ENCODE results near the gene CLPTM1L.

The CLPTM1L gene

DNA sequence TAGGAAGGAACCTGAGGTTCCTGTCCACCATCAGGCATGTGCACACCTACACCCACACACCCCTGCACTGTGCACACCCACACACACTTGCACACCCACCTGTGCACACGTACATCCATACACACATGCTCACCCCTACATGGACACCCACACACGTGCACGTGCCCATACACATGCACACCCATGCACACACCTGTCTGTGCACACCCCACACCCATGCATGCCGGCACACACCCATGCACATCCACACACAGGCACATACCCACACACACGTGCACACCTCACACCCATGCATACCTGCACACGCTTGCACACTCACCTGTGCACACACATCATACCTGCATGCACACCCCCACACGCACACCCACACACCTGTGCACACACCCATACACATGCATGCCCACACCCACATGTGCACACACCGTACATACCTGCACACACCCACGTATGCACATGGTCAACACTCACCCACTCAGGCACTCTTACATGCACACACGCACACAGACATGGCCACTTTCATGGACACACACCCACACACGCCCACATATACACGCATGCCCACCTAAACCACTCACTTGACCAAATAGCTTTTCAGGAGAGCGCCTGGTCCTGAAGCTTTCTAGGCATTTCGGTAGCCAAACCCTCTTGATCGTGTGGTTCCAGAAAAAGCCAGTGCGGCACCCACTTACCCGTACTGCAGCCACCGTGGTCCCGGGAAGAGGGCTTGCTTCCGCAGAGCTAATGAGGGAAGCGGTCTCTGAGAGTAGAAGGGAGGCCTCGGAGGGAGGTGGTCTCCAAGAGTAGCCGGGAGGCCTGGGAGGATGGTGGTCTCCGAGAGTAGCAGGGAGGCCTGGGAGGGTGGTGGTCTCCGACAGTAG is 36.7 kb upstream of the CLPTM1L start:
- peaks cover 30% of the 10 kb centered on the region for H3K27me3 ChIP-seq

DNA sequence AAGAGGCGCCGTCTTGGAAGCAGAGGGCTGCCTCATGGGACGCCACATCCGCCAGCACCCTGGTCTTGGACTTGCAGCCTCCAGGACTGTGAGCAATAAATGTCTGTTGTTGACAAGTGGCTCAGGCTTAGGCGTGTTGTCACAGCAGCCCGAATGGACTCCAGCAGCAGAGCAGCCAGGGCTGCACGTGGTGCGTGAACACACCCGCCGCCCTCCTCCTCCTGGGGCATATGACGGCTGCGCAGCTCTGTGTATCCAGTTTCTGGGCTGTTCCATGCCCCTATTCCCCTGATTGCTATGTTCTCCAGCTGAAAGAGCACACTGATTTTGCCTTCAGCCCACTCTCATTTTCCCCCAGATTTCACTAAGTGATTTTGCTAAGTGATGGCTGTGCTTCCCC is 36.0 kb upstream of the CLPTM1L start:
- TF ChIP-seq, protein P1, sequence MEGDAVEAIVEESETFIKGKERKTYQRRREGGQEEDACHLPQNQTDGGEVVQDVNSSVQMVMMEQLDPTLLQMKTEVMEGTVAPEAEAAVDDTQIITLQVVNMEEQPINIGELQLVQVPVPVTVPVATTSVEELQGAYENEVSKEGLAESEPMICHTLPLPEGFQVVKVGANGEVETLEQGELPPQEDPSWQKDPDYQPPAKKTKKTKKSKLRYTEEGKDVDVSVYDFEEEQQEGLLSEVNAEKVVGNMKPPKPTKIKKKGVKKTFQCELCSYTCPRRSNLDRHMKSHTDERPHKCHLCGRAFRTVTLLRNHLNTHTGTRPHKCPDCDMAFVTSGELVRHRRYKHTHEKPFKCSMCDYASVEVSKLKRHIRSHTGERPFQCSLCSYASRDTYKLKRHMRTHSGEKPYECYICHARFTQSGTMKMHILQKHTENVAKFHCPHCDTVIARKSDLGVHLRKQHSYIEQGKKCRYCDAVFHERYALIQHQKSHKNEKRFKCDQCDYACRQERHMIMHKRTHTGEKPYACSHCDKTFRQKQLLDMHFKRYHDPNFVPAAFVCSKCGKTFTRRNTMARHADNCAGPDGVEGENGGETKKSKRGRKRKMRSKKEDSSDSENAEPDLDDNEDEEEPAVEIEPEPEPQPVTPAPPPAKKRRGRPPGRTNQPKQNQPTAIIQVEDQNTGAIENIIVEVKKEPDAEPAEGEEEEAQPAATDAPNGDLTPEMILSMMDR (IDR thresholded peaks at IDR 0.05; ENCODE audit: low read depth, low read length) = no peak
- H3K4me3 ChIP-seq (ENCODE audit: low read depth, low read length) = no peak overlapping the region
- no peaks in the 10 kb centered on the region for H3K36me3 ChIP-seq
- H3K9me3 ChIP-seq = peaks cover 6% of the 10 kb centered on the region
- H3K4me1 ChIP-seq = no peaks in the 10 kb centered on the region
- DNase-seq = no peak
- peaks cover 23% of the 10 kb centered on the region for H3K27me3 ChIP-seq

More for the DNA sequence above, 36.7 kb upstream of the CLPTM1L start:
- no peaks in the 10 kb centered on the region for H3K4me1 ChIP-seq
- DNase-seq = no peak
- TF ChIP-seq, protein P1 (IDR thresholded peaks at IDR 0.05; ENCODE audit: low read depth, low read length) = no peak
- peaks cover 6% of the 10 kb centered on the region for H3K9me3 ChIP-seq
- H3K4me3 ChIP-seq (ENCODE audit: low read depth, low read length) = no peak overlapping the region
- H3K36me3 ChIP-seq = no peaks in the 10 kb centered on the region

DNA sequence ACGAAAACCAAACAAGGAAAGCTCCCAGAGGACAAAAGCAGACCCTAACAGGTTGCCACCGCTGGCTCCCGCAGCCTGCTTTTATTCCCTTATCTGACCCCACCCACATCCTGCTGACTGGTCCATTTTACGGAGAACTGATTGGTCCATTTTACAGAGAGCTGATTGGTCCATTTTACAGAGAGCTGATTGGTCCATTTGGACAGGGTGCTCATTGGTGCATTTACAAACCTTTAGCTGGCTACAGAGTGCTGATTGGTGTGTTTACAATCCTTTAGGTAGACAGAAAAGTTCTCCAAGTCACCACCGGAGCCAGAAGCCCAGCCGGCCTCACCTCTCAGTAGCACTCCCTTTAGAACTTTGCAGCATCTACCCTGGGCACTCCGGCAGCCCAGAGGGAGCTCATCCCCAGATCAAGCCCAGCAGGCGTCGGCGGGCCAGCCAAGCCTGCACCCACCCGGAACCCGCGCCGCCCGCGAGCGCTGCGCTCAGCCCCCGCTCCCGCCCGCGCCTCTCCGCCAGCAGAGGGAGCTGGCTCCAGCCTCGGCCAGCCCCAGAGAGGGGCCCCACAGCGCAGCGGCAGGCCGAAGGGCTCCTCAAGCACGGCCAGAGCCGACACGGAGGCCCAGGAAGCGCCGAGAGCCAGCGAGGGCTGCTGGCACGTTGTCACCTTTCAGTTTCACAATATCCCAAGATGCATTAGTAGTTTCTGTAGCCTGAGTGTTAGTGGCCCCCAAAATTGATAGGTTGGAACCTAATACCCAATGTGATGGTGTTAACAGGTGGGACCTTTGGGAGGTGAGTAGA is 35.3 kb upstream of the CLPTM1L start:
- peak; percentile 66 for DNase-seq
- no peaks in the 10 kb centered on the region for H3K36me3 ChIP-seq
- no peaks in the 10 kb centered on the region for H3K4me1 ChIP-seq
- peaks cover 6% of the 10 kb centered on the region for H3K9me3 ChIP-seq
- TF ChIP-seq, protein P1 (IDR thresholded peaks at IDR 0.05; ENCODE audit: low read depth, low read length) = peak; percentile 54
- peaks cover 22% of the 10 kb centered on the region for H3K27me3 ChIP-seq
- no peak overlapping the region for H3K4me3 ChIP-seq (ENCODE audit: low read depth, low read length)

DNA sequence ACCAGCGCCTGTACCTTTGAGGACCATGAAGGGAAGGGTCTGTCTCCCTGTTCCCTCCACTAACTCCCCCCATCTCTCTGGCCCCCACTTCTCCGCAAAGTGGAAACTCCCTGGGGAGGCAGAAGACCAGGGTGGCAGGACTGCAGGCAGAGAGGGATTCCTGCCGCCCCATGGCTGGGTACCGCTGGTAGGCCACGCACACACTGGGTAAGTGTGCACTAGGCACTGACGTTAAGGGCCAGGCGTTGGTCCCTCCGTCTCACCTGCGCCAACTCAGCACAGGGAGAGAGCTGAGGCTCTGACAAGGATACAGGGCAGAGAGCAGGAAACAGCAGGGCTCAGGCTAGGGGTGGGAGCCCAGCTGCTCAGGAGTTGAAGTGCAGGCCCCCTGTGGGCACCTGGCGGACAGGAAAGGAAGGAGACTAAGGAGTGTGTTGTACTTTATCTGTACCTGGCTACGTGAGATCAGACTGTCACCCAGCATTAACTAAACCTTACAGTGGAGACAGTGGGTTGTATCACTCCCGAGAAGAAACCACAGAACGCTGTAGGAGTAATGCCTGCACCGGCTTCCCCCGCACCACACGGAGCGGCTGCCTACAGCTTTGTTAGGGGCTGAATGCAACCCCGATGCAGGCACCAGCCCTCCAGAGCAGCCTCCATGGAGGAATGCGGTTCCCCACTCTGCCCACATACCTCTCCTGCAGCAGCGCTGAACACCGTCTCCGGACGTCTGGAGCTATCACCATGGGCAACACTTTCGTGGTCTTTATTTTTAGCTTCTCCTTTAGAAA is 34.2 kb upstream of the CLPTM1L start:
- TF ChIP-seq, protein P1 (IDR thresholded peaks at IDR 0.05; ENCODE audit: low read depth, low read length) = no peak
- no peak overlapping the region for H3K4me3 ChIP-seq (ENCODE audit: low read depth, low read length)
- H3K9me3 ChIP-seq = peaks cover 6% of the 10 kb centered on the region
- DNase-seq = no peak
- peaks cover 25% of the 10 kb centered on the region for H3K27me3 ChIP-seq
- no peaks in the 10 kb centered on the region for H3K36me3 ChIP-seq
- no peaks in the 10 kb centered on the region for H3K4me1 ChIP-seq

DNA sequence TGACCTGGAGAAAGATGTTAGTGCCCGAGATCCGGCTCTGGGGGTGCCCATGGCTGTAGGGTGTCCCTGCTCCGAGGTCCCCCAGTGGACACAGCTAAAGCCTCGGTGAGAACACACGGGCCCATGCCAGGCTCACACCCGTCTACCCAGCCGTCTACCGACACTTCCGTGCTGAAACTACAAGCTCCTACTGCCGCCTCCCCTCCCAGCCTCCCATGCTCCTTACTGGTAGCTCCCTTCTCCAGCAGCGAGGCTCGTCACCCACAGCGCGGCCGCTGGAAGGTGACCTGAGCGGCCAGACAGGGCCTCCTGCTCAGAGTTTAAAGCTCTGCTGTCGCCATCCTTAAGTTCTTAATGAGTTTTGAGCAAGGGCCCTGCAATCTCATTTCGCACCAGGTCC is 33.2 kb upstream of the CLPTM1L start:
- TF ChIP-seq, protein P1 (IDR thresholded peaks at IDR 0.05; ENCODE audit: low read depth, low read length) = no peak
- Histone ChIP-seq H3K4me3 (ENCODE audit: low read depth, low read length) (no peak overlapping the region), H3K4me1 (no peaks in the 10 kb centered on the region), H3K9me3 (peaks cover 6% of the 10 kb centered on the region), H3K27me3 (peaks cover 25% of the 10 kb centered on the region), H3K36me3 (no peaks in the 10 kb centered on the region)
- DNase-seq = no peak
